Neural progenitor cell (in vitro differentiated cells): ENCODE data around the gene EXOC6B. TPM values are rescaled to one million over a fixed set of nuclear protein-coding genes. Genes with fewer than 3 reads are reported as not detected.

Source experiments
- DNase-seq: peaks from one replicate; pipeline ENCODE4 v3.0.0-alpha.2; 2016; ENCODE audit warnings: low spot score
- H2AFZ ChIP-seq: fragments of 200-600 bp; sonication (generic); replicated peaks from 2 replicates; pipeline ENCODE4 v1.6.1; 2016; ENCODE audit warnings: antibody characterized with exemption
- H3F3A ChIP-seq: fragments of 200-600 bp; sonication (generic); 2 replicates; pipeline ENCODE4 v1.6.1; 2016; ENCODE audit warnings: antibody characterized with exemption, low read depth
- H3K27ac ChIP-seq: fragments of 200-600 bp; sonication (generic); 2 replicates; pipeline ENCODE4 v1.5.1; 2016; ENCODE audit warnings: mild to moderate bottlenecking
- H3K27me3 ChIP-seq: fragments of 200-600 bp; sonication (generic); 2 replicates; pipeline ENCODE4 v1.6.1; 2016; ENCODE audit warnings: mild to moderate bottlenecking, moderate library complexity
- H3K36me3 ChIP-seq: fragments of 200-600 bp; sonication (generic); 2 replicates; pipeline ENCODE4 v1.5.1; 2016
- H3K4me1 ChIP-seq: fragments of 200-600 bp; sonication (generic); 2 replicates; pipeline ENCODE4 v1.6.1; 2016; ENCODE audit warnings: mixed run types
- H3K4me2 ChIP-seq: fragments of 200-600 bp; sonication (generic); 2 replicates; pipeline ENCODE4 v1.6.1; 2016
- H3K4me3 ChIP-seq: fragments of 200-600 bp; sonication (generic); 2 replicates; pipeline ENCODE4 v1.5.1; 2016
- H3K79me2 ChIP-seq: fragments of 200-600 bp; sonication (generic); 2 replicates; pipeline ENCODE4 v1.6.1; 2016; ENCODE audit warnings: low read depth
- H3K9ac ChIP-seq: fragments of 200-600 bp; sonication (generic); 2 replicates; pipeline ENCODE4 v1.6.1; 2016
- H3K9me3 ChIP-seq: fragments of 200-600 bp; sonication (generic); 2 replicates; pipeline ENCODE4 v1.5.1; 2016; ENCODE audit warnings: low read depth
- H4K20me1 ChIP-seq: fragments of 200-600 bp; sonication (generic); 2 replicates; pipeline ENCODE4 v1.6.1; 2016; ENCODE audit warnings: low read depth
- H3K27ac Mint-ChIP-seq: 3 replicates; pipeline ENCODE4 v1.8.0; 2021; ENCODE audit warnings: mixed read lengths
- H3K27me3 Mint-ChIP-seq: 2 replicates; pipeline ENCODE4 v1.8.0; 2022; ENCODE audit warnings: low read depth, mild to moderate bottlenecking, inconsistent platforms, moderate library complexity, mixed read lengths; ENCODE audit not compliant: insufficient read depth
- H3K36me3 Mint-ChIP-seq: 3 replicates; pipeline ENCODE4 v1.8.0; 2021; ENCODE audit warnings: mixed read lengths
- H3K4me1 Mint-ChIP-seq: 3 replicates; pipeline ENCODE4 v1.8.0; 2021; ENCODE audit warnings: mixed read lengths
- H3K4me3 Mint-ChIP-seq: 3 replicates; pipeline ENCODE4 v1.8.0; 2021; ENCODE audit warnings: mild to moderate bottlenecking, moderate library complexity, mixed read lengths
- H3K9me3 Mint-ChIP-seq: 3 replicates; pipeline ENCODE4 v1.8.0; 2020; ENCODE audit warnings: mixed read lengths
- EZH2 ChIP-seq: fragments of 200-600 bp; sonication (generic); IDR thresholded peaks from 2 replicates; pipeline ENCODE4 v1.6.1; 2017; ENCODE audit warnings: antibody characterized with exemption, mild to moderate bottlenecking, moderate library complexity
- EZH2phosphoT487 ChIP-seq: fragments of 200-600 bp; sonication (generic); IDR thresholded peaks from 2 replicates; pipeline ENCODE4 v1.6.1; 2017; ENCODE audit warnings: antibody characterized with exemption
- total RNA-seq: library from RNA; depleted of rRNA; stranded (reverse); fragments of >200 nt; gene quantifications from 2 replicates; pipeline ENCODE4 v1.2.3, GENCODE V29; 2015; ENCODE audit warnings: low replicate concordance
- TF ChIP-seq, protein P1 (sequence below): fragments of 200-600 bp; sonication (generic); IDR thresholded peaks from 2 replicates; pipeline ENCODE4 v1.5.1; 2017; ENCODE audit warnings: antibody characterized with exemption, mild to moderate bottlenecking

Gene EXOC6B
- total RNA-seq, 1 donor from 2014 or later = 41.2 TPM

GRCh38 chr2:72166279-72166678, 659.6 kb downstream of the EXOC6B start:
- H2AFZ ChIP-seq = no peak overlapping the region
- no peak overlapping the region for H3K4me2 ChIP-seq
- H3K4me3 ChIP-seq = no peak overlapping the region
- no peaks in the 10 kb centered on the region for H3K4me1 ChIP-seq
- H4K20me1 ChIP-seq = no peaks in the 10 kb centered on the region
- H3K36me3 Mint-ChIP-seq = no peaks in the 10 kb centered on the region
- no peaks in the 10 kb centered on the region for H3K79me2 ChIP-seq
- no peak overlapping the region for H3K27ac ChIP-seq
- no peak overlapping the region for H3K27ac Mint-ChIP-seq
- H3K27me3 ChIP-seq = no peaks in the 10 kb centered on the region
- H3K9me3 Mint-ChIP-seq = no peaks in the 10 kb centered on the region
- TF ChIP-seq EZH2 (no peak), EZH2phosphoT487 (no peak)
- TF ChIP-seq, protein P1, sequence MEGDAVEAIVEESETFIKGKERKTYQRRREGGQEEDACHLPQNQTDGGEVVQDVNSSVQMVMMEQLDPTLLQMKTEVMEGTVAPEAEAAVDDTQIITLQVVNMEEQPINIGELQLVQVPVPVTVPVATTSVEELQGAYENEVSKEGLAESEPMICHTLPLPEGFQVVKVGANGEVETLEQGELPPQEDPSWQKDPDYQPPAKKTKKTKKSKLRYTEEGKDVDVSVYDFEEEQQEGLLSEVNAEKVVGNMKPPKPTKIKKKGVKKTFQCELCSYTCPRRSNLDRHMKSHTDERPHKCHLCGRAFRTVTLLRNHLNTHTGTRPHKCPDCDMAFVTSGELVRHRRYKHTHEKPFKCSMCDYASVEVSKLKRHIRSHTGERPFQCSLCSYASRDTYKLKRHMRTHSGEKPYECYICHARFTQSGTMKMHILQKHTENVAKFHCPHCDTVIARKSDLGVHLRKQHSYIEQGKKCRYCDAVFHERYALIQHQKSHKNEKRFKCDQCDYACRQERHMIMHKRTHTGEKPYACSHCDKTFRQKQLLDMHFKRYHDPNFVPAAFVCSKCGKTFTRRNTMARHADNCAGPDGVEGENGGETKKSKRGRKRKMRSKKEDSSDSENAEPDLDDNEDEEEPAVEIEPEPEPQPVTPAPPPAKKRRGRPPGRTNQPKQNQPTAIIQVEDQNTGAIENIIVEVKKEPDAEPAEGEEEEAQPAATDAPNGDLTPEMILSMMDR = no peak
- H3K27me3 Mint-ChIP-seq = no peaks in the 10 kb centered on the region
- peaks cover 5% of the 10 kb centered on the region for H3K9me3 ChIP-seq
- no peaks in the 10 kb centered on the region for H3K36me3 ChIP-seq
- no peaks in the 10 kb centered on the region for H3K4me1 Mint-ChIP-seq
- H3K9ac ChIP-seq = no peak overlapping the region
- H3F3A ChIP-seq = no peaks in the 10 kb centered on the region
- DNase-seq = no peak
- no peak overlapping the region for H3K4me3 Mint-ChIP-seq

DNA sequence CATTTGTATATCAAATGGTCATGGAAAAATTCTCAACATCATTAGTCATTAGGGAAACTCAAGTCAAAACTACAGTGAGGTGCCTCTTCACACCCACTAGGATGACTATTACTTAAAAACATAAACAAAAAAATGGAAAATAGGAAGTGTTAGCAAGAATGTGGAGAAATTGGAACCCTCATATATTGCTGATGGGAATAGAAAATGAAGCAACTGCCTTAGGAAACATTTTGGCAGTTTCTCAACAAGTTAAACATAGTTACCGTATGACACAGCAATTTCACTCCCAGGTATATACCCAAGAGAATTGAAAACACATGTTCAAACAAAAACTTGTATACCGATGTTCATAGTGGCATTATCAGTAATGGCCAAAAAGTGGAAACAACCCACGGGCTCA, 660.0 kb downstream of the EXOC6B start:
- Mint-ChIP-seq H3K36me3 (no peaks in the 10 kb centered on the region), H3K27ac (no peak overlapping the region), H3K27me3 (no peaks in the 10 kb centered on the region), H3K9me3 (no peaks in the 10 kb centered on the region), H3K4me1 (no peaks in the 10 kb centered on the region), H3K4me3 (no peak overlapping the region)
- no peaks in the 10 kb centered on the region for H3K27me3 ChIP-seq
- no peak overlapping the region for H3K9ac ChIP-seq
- H3K4me3 ChIP-seq = no peak overlapping the region
- no peak overlapping the region for H3K4me2 ChIP-seq
- H3K79me2 ChIP-seq = no peaks in the 10 kb centered on the region
- H2AFZ ChIP-seq = no peak overlapping the region
- H3K36me3 ChIP-seq = no peaks in the 10 kb centered on the region
- DNase-seq = no peak
- H3K27ac ChIP-seq = no peak overlapping the region
- no peaks in the 10 kb centered on the region for H3K4me1 ChIP-seq
- peaks cover 5% of the 10 kb centered on the region for H3K9me3 ChIP-seq
- H4K20me1 ChIP-seq = no peaks in the 10 kb centered on the region
- no peaks in the 10 kb centered on the region for H3F3A ChIP-seq
- TF ChIP-seq, protein P1 = no peak
- TF ChIP-seq EZH2phosphoT487 = no peak
- no peak for TF ChIP-seq EZH2

- Mint-ChIP-seq H3K27ac (no peak overlapping the region), H3K27me3 (peaks cover 4% of the 10 kb centered on the region), H3K36me3 (no peaks in the 10 kb centered on the region), H3K9me3 (no peaks in the 10 kb centered on the region), H3K4me3 (no peak overlapping the region), H3K4me1 (no peaks in the 10 kb centered on the region)
- H3K79me2 ChIP-seq = no peaks in the 10 kb centered on the region
- no peak overlapping the region for H3K27ac ChIP-seq
- no peak overlapping the region for H3K4me2 ChIP-seq
- no peaks in the 10 kb centered on the region for H3K36me3 ChIP-seq
- H3K9ac ChIP-seq = no peak overlapping the region
- no peaks in the 10 kb centered on the region for H3K4me1 ChIP-seq
- TF ChIP-seq, protein P1 = no peak
- TF ChIP-seq EZH2phosphoT487 (no peak), EZH2 (no peak)
- no peaks in the 10 kb centered on the region for H4K20me1 ChIP-seq
- no peaks in the 10 kb centered on the region for H3F3A ChIP-seq
- H2AFZ ChIP-seq = no peak overlapping the region
- H3K4me3 ChIP-seq = no peak overlapping the region
- no peak for DNase-seq
- H3K9me3 ChIP-seq = no peaks in the 10 kb centered on the region
- H3K27me3 ChIP-seq = no peaks in the 10 kb centered on the region
These were observed 663.3 kb downstream of the EXOC6B start for GRCh38 chr2:72162574-72162973.
